Limb (tissue), 2 donors: ENCODE results near the gene IL18BP.

Experiments used
- DNase-seq, 2 donors: peaks; one replicate each; pipeline ENCODE4 v3.0.0-alpha.2; 2016; ENCODE audit errors: extremely low spot score in 2 of 2

IL18BP gene

GRCh38 chr11:71996946-71997345 is 1.8 kb upstream of the IL18BP start:
- DNase-seq: no peak

GRCh38 chr11:71997594-71997993 is 1.1 kb upstream of the IL18BP start:
- DNase-seq: no peak

DNA sequence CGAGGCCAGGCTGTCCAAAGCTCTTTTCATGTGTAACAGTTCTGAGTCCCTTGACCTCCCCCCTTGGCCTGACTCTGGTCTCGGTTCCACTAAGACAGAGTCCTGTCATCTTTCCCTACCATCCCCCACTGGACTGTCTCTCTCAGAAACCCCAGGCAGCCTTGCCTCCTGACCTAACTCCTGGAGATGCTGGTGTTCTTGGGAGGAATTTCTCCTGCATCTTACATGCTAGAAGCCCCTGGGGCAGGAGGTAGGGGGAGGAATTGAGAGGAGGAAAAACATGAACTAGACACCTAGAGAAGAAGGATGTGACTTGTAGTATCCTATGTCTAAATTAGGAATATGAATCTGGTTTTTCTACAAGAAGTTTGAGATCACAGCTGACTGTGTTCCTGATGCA is 648 bp upstream of the IL18BP start:
- DNase-seq: no peak

- no peak for DNase-seq
Observed at GRCh38 chr11:71999362-71999761, 653 bp downstream of the IL18BP start.

DNA sequence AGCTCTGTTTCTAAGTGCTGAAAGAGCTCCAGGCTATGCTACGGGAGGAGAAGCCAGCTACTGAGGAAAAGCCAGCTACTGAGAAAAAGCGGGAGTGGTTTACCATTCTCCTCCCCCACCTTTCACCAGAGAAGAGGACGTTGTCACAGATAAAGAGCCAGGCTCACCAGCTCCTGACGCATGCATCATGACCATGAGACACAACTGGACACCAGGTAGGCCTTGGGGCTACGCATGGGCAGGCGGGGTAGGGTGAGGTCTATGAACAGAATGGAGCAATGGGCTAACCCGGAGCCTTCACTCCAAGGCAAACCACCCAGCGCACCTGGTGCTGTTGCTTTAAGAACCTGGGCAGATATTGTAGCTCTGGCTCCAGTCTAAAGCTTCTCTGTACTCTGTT is 1.1 kb downstream of the IL18BP start:
- DNase-seq: no peak

DNA sequence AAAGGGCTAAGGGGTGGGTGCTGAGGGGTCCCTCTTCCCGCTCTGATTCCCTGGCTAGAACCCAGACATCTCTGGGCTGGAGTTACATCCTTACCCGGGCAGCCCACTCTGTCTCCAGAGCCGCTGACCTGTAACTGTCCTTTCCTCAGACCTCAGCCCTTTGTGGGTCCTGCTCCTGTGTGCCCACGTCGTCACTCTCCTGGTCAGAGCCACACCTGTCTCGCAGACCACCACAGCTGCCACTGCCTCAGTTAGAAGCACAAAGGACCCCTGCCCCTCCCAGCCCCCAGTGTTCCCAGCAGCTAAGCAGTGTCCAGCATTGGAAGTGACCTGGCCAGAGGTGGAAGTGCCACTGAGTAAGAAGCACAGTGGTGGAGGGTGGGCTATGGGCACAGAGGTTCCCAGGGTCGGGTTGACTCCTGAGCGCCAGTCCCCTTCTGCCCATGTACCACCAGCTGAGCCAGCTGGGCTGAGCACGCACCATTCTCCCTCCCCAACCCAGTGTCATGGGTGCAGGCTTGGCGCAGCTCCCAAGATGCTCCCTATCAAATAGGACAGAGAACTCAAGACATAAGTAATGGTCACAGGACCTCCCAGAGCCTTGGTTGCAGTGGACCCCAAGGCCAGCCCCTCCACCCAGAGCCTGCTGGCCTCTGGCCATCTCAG is 1.6 kb downstream of the IL18BP start:
- no peak for DNase-seq

GRCh38 chr11:72001285-72001684 is 2.6 kb downstream of the IL18BP start:
- DNase-seq: no peak

- peak in 1 of 2 donors; percentile 40 for DNase-seq
Observed at GRCh38 chr11:72001834-72002591, 3.3 kb downstream of the IL18BP start.

- no peak for DNase-seq
Observed at GRCh38 chr11:72002841-72003775, 4.4 kb downstream of the IL18BP start.

DNA sequence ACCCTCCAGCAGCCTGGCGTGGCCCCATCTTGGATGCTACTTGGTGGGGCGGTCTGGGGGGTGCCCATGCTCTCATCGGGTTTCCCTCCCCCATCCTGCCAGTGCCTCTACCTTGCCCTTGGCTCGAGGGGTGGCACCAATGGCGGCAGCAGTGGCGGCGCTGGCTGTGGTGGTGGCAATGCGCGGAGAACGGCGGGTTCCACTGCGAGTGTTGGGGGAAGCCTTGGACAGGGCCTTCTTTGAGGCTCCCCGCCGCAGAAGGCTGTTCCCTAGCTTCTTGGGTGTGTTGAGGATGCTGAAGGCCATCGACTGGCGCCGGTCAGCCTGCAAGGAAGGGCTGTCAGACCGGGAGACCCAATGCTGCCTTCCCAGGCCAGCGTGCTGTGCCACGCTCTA is 5.1 kb downstream of the IL18BP start:
- no peak for DNase-seq

DNA sequence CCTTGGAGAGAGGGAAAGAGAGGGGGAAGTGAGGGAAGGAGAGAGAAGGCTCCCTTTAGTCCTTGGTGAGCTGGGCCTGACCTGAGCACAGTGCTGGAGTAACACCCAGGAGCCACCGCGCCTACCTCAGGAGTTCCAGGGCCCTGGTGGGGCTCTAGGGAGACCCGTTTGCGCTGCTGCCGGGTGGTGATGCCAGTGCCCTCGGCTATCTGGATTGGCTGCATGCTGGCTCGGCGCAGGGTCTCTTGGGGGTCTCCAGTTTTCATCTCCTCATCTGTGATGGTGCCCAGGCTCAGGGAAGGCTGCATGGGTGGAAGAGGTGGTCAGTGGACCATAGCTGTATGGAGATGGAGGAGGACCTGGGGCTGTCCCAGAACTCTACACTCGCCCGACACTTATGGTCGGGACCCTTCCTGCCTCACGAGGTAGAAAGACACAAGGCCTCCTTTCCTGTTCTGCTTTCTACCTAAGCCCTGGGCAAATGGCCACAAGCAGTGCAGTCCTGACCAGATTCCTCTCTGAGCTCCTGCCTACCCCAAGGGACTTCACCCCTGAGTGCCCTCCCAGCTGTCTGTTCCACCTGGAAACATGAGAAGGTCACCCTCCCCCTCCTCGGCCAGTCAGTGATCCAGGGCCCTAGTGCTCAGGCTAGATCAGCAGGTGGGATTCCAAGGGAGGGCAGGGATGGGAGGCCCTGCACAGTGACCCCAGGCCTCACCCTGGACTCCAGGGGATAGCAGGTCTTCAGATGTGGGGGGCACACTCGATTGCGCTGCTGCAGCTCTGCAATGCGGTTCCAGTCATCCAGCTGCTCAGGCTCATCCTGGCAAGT is 6.0 kb downstream of the IL18BP start:
- DNase-seq: no peak

DNA sequence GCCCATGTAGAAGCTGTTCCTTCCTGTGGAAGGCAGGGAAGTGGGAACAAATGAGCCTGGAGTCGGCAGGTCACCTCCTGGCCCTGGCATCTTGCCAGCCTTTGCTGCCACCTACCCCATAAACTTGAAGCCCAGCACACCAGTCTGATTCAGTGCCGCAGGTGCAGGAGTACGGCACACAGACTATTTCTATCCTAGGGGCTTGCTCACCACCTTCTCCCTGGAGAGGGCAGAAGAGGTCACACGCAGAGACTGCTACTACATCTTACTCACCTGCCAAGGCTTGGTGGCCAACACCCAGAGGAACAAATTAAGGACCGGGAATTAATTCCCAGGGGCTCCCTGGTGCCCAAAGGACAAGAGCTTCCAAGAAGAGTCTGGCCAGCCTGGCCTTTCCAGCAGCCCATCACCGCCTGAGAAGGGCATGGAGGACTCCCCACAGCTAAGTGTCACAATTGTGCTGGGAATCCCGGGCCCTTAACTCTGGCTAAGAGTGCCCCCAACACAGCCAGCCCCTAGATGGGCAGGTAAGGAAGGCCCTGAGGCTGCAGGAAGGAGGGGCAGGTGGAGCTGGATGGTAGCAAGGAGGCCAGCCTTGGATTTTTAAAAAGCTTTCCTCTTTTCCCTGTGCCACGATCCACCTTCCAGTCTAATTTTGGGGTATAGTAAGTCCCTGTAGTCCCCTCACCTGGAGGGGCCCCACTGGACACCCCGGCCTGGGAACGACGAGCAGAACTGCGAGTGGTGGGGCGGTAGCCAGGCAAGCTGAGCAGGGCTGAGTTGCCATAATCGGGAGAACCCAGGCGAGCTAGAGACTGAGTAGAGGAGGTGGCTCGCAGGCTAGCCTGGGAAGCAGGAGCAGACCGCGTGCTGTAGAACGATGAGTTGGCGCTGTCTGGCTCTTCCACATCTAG is 6.9 kb downstream of the IL18BP start:
- no peak for DNase-seq

- no peak for DNase-seq
Observed at GRCh38 chr11:72006309-72007088, 7.8 kb downstream of the IL18BP start.

- DNase-seq: no peak
Observed at GRCh38 chr11:72007089-72007476, 8.4 kb downstream of the IL18BP start.

- DNase-seq: no peak
Observed at GRCh38 chr11:72007587-72007986, 8.9 kb downstream of the IL18BP start.

DNA sequence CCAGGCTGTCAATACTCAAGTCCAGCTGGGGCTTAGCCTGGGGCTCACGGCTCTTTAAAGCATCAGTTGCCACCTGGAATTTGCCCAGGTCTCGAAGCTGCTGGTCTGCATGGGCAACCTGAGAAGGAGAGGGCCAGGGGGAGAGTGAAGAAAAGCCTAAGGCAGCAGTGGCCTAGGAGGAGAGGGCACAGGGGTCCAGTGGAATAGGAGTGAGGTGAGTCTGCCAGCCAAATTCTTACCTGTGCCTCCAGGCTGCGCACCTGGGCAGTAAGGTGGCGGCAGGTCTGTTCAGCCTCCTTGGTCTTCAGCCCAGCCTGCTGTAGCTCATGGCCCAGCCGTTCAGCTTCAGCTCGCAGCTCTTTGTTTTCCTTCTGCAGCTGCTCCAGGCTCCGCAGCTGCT is 10.0 kb downstream of the IL18BP start:
- no peak for DNase-seq

GRCh38 chr11:72009156-72009555 is 10.4 kb downstream of the IL18BP start:
- no peak for DNase-seq

DNA sequence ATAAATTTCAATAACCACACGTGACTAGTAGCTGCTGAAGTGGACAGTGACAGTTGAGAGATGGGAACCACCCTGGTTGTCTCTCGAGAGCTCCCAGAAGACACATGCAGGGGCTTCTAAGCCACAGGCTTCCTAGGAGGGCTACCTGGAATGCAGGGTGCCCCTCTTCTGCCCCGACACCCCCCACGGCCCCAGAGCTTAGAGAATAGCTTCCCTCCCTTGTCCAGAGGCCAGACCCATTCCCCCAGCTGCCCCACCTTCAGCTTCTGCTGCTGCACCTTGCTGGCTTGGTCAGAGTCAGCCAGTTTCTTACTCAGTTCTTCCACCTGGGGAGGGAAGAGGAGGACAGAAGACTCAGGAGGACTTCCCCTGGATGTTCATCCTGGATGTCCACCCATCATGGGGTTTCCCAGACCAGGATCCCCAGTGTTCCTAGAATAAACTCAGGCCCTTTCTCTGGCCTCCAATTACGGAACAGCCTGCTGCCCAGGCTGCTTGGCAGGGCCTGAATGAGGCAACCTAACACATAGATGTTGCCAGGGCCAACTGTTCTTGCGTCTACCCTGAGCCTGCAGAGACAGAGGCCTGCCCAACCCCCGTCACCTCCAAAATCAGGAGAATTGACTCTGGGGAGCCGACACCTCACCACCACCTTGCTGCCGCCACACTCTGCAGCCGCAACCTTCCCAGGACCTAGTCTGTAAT is 12.0 kb downstream of the IL18BP start:
- DNase-seq: no peak
